GM12874 (cell line): ENCODE results near the gene RHBDL1.

Source experiments
- TF ChIP-seq, protein P1 (sequence below): IDR thresholded peaks from 2 replicates; pipeline ENCODE4 v1.5.1; 2011; ENCODE audit warnings: low read depth, mild to moderate bottlenecking, control low read depth, low read length, moderate library complexity; ENCODE audit not compliant: insufficient read depth

The RHBDL1 gene

GRCh38 chr16:674968-675883, at the start of gene RHBDL1:
RHBDL1 (plus strand) TSS chr16:675671; CDS start chr16:675791, 120 bp downstream.
- TF ChIP-seq, protein P1, sequence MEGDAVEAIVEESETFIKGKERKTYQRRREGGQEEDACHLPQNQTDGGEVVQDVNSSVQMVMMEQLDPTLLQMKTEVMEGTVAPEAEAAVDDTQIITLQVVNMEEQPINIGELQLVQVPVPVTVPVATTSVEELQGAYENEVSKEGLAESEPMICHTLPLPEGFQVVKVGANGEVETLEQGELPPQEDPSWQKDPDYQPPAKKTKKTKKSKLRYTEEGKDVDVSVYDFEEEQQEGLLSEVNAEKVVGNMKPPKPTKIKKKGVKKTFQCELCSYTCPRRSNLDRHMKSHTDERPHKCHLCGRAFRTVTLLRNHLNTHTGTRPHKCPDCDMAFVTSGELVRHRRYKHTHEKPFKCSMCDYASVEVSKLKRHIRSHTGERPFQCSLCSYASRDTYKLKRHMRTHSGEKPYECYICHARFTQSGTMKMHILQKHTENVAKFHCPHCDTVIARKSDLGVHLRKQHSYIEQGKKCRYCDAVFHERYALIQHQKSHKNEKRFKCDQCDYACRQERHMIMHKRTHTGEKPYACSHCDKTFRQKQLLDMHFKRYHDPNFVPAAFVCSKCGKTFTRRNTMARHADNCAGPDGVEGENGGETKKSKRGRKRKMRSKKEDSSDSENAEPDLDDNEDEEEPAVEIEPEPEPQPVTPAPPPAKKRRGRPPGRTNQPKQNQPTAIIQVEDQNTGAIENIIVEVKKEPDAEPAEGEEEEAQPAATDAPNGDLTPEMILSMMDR: 0 out of 2 replicates have a peak, but pooled peaks have one; percentile 1

- TF ChIP-seq, protein P1: no peak
Observed at GRCh38 chr16:625977-626765, 49.3 kb upstream of the RHBDL1 start.

DNA sequence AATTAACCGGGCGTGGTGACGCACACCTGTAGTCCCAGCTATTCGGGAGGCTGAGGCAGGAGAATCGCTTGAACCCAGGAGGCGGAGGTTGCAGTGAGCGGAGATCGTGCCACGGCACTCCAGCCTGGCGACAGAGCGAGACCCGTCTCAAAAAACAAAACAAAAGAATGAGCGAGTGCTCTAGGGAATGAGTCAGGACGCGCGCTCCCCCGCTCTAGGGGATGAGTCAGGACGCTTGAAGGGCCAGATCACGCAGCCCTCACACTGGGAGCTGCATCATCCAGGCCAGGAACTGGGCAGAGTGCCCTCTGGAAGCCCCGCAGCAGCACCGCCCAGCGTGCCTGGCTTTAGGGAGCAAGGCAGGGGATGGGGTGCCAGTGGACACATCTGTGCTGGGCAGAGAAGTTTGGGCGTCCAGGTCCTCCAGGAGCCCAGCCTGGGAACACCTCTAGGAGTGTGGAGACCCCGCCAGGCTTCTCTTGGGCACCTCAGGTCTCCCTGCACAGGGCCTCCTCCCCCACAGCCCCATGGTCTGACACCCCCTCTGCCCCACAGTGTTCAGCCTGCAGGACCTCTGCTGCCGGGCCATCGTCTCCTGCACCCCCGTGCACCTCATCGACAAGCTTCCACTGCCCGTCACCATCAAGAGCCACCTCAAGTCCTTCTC, 48.6 kb upstream of the RHBDL1 start:
- TF ChIP-seq, protein P1: no peak

DNA sequence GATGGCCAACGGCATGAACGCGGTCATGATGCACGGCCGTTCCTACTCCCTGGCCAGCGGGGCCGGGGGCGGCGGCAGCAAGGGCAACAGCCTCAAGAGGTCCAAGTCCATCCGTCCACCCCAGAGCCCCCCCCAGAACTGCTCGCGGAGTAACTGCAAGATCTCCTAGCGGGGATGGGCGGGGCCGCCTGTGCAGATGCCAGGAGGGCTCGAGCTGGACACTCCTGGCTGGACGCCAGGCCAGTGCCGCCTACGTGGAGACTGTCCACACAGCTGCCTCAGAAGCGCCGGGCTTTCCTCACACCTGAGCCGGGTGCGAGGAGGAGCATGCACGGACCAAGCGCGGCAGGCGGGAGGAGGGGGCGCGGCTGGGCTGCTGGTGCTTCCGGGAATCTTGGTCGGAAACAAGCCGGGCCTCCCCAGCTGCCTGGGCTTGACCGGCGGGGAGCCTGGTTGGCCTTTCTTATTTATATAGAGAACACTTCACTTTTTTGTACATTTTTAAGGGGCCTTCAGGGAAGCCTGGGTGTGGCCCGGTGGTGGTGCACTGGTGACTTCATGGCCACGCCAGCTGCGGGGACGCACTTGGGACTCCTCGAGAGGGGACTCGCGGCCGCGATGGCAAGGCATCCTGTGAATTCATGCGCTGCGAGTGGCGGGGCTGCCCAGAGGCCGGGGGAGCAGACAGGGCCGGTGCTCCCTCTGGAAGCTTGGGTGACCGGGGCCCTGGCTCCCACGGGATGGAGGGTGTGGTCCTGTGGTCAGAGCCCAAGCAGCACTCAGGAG, 47.8 kb upstream of the RHBDL1 start:
- TF ChIP-seq, protein P1: no peak

GRCh38 chr16:628321-629061, 47.0 kb upstream of the RHBDL1 start:
- TF ChIP-seq, protein P1: no peak

DNA sequence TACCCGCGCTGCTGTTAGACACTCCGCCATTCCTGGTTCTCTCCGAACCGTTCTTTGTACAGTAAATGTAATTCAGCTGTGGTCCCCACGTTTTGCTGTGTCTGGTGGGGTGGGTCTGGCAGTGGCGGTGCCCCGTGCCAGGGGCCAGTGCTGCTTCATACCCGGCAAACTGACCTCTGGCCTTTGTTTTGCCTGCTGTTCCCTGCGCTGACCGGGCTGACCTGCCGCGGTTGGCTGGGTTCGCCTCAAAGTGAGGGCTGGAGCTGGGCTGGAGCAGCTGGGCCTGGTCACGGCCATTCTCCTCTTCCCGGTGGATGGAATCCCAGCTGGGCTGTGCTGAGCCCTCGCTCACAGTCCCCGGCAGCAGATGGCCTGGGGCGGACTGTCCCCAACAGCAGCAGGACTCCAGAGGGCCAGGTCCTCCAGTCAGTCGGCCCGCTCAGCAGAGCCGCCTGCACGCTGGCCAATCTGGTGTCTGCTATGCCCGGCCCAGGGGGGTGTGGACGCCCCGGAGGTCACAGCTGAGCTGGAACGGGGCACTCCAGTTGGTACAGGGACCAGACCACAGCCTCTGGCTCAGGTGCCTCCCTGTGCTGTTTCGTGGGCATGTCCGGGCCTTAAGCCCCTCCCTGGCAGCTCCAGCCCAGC, 46.2 kb upstream of the RHBDL1 start:
- TF ChIP-seq, protein P1: no peak
